Neural progenitor cell (in vitro differentiated cells): ENCODE results near the gene LGR6.

Source experiments
- EZH2 ChIP-seq: fragments of 200-600 bp; sonication (generic); IDR thresholded peaks from 2 replicates; pipeline ENCODE4 v1.6.1; 2017; ENCODE audit warnings: antibody characterized with exemption, mild to moderate bottlenecking, moderate library complexity
- EZH2phosphoT487 ChIP-seq: fragments of 200-600 bp; sonication (generic); IDR thresholded peaks from 2 replicates; pipeline ENCODE4 v1.6.1; 2017; ENCODE audit warnings: antibody characterized with exemption

DNA sequence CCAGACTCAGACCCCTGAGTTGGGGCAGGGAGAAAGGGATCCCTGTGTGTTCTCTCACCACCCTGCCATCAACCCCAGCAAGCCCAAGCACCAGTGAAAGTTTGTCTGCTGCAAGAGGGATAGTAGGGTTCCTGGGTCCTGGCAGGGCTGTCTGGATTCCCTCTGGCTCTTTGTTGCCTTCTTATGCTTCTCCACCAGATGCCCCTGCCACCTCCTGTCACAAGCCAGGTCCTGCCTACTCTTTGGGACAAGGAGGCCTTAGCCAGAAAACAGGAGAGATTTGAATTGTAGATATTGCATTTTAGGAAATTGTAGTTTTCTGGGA, 126.4 kb downstream of the LGR6 start:
- no peak for TF ChIP-seq EZH2
- TF ChIP-seq EZH2phosphoT487, result no peak
